Breast epithelium (tissue), 3 donors: ENCODE measurements around the gene C10orf95.

ENCODE experiments used
- POLR2A ChIP-seq: fragments of 450-650 bp; IDR thresholded peaks from one replicate; pipeline ENCODE4 v1.6.1; 2016; ENCODE audit warnings: antibody characterized with exemption, mild to moderate bottlenecking, moderate library complexity
- POLR2AphosphoS5 ChIP-seq, 3 donors: sonication (generic); formaldehyde crosslinking; IDR thresholded peaks; one replicate each; pipeline ENCODE4 v1.6.1; 2017; ENCODE audit warnings: antibody characterized with exemption in 3 of 3
- TF ChIP-seq, protein P1 (sequence below), 3 donors: fragments of 450-650 bp; IDR thresholded peaks; one replicate each; pipeline ENCODE4 v1.5.1; 2016 to 2017; ENCODE audit warnings: antibody characterized with exemption in 3 of 3, mild to moderate bottlenecking in 3 of 3, moderate library complexity in 3 of 3

DNA sequence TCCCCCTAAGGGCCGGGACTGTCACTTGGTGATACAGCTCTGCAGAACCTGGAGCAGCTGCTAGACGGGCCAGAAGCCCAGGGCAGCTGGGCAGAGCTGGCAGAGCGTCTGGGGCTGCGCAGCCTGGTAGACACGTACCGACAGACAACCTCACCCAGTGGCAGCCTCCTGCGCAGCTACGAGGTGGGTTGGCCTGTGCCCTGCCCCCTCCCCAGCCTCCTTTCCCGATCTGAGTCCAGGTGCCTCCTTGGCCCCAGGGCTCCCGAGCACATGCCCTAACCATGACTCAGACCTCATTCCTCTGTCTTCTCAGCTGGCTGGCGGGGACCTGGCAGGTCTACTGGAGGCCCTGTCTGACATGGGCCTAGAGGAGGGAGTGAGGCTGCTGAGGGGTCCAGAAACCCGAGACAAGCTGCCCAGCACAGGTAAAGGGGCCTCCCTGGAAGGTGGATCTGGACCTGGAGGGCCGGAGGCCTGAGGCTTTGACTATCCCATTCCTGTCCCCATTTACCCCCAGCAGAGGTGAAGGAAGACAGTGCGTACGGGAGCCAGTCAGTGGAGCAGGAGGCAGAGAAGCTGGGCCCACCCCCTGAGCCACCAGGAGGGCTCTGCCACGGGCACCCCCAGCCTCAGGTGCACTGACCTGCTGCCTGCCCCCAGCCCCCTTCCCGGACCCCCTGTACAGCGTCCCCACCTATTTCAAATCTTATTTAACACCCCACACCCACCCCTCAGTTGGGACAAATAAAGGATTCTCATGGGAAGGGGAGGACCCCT, 49.4 kb downstream of the C10orf95 start:
- TF ChIP-seq, protein P1, sequence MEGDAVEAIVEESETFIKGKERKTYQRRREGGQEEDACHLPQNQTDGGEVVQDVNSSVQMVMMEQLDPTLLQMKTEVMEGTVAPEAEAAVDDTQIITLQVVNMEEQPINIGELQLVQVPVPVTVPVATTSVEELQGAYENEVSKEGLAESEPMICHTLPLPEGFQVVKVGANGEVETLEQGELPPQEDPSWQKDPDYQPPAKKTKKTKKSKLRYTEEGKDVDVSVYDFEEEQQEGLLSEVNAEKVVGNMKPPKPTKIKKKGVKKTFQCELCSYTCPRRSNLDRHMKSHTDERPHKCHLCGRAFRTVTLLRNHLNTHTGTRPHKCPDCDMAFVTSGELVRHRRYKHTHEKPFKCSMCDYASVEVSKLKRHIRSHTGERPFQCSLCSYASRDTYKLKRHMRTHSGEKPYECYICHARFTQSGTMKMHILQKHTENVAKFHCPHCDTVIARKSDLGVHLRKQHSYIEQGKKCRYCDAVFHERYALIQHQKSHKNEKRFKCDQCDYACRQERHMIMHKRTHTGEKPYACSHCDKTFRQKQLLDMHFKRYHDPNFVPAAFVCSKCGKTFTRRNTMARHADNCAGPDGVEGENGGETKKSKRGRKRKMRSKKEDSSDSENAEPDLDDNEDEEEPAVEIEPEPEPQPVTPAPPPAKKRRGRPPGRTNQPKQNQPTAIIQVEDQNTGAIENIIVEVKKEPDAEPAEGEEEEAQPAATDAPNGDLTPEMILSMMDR (IDR thresholded peaks at IDR 0.05) = no peak
- TF ChIP-seq POLR2A (no peak), POLR2AphosphoS5 (IDR thresholded peaks at IDR 0.05) (no peak)
